Fibroblast of lung (primary cell): Measurements from ENCODE around the gene WBP4.

Source experiments
- CTCF ChIP-seq, 2 donors: IDR thresholded peaks in 1 of 2; conservative IDR thresholded peaks in 1 of 2; 1 replicate in 1 of 2; 2 replicates in 1 of 2; pipeline ENCODE4 v1.5.1; 2011 to 2012; ENCODE audit warnings: low read length in 2 of 2, control low read depth in 1 of 2, inconsistent platforms in 1 of 2, low read depth in 1 of 2, mild to moderate bottlenecking in 1 of 2
- EZH2 ChIP-seq: IDR thresholded peaks from 2 replicates; pipeline ENCODE4 v1.5.1; 2012; ENCODE audit warnings: low read length, control low read depth, mild to moderate bottlenecking; ENCODE audit errors: missing control alignments

GRCh38 chr13:41064493-41064892 is 3.2 kb downstream of the WBP4 start:
- TF ChIP-seq CTCF (conservative IDR thresholded peaks at IDR 0.05 in 1 of 2, IDR thresholded peaks at IDR 0.05 in 1 of 2; ENCODE audit: low read depth in 1 of 2, low read length in 2 of 2) (no peak), EZH2 (no peak)
